KOPT-K1 (cell line): Measurements from ENCODE around the gene UTP14A.

ENCODE experiments used
- H3K27ac ChIP-seq: fragments of 200-600 bp; sonication (generic); 2 replicates; pipeline ENCODE4 v1.5.1; 2016; ENCODE audit warnings: antibody characterized with exemption, mild to moderate bottlenecking, low read depth, low read length; ENCODE audit not compliant: poor library complexity, severe bottlenecking
- H3K36me3 ChIP-seq: fragments of 200-600 bp; sonication (generic); 2 replicates; pipeline ENCODE4 v1.5.1; 2017; ENCODE audit warnings: antibody characterized with exemption, mild to moderate bottlenecking, low read length, moderate library complexity; ENCODE audit not compliant: insufficient read depth
- H3K9me3 ChIP-seq: fragments of 200-600 bp; sonication (generic); 2 replicates; pipeline ENCODE4 v1.5.1; 2017; ENCODE audit warnings: antibody characterized with exemption, low read length, mild to moderate bottlenecking; ENCODE audit not compliant: insufficient read depth, poor library complexity, severe bottlenecking

The UTP14A gene

DNA sequence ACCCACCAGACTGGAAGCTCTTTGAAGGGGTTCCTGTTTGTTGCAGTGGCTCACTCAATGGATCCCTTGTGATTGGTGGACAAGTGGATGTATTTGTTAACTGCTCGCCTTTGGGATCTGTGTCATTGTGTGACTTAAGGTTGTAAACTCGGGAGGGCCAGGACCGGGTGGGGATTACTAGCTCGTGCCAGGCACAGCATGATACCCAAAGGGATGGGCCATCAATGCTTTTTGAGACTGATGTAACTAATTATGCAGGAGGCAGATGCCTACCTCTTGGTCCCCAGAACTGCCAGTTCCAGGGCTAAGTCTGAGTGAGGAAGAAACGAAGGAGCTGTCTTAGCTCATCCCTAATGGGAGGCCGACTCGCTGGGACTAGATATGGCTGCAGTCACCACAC lies 27.7 kb downstream of the UTP14A start:
- no peak overlapping the region for H3K27ac ChIP-seq
- H3K36me3 ChIP-seq = peaks cover 18% of the 10 kb centered on the region; the same call in 1 of the 2 replicates
- no peaks in the 10 kb centered on the region for H3K9me3 ChIP-seq

DNA sequence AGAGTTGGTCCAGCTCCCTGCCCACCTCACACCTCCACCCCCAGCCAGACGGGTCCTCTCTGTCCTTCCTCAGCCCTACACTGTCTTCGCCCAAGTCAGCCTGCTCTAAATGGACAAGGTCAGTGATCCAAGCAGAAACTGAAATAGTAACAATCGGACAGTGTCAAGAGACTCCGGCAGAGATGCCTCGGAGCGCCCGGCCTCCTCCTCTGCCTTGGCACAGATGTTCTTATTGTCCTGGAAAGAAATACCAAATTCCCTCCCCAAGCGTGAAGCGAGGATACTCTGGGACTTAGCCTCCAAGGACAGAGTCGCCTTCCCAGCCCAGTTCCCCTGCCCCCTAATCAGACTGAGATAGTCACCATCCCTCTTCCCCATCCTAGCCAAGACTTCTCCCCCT lies 28.5 kb downstream of the UTP14A start:
- Histone ChIP-seq H3K9me3 (no peaks in the 10 kb centered on the region), H3K36me3 (peaks cover 11% of the 10 kb centered on the region; the same call in 1 of the 2 replicates), H3K27ac (no peak overlapping the region)

DNA sequence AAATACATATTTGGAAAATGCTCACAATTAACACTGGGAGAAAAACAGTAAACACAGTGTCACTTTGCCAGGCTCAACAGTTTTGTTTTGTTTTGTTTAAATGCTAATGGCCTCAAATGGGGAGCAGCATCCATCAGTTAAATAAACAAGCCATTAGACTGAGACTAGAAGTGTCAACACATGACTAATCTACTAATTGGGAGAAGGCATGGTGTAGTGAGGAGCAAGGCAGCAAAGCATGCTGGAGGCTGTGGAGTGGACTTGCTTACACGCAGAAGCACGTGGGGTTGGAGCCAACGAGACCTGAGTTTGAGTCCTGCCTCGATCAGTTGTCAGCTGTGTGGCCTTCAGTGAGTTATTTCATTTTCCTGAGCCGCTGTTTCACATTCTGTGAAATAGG lies 29.0 kb downstream of the UTP14A start:
- H3K27ac ChIP-seq = no peak overlapping the region
- peaks cover 6% of the 10 kb centered on the region; the same call in 1 of the 2 replicates for H3K36me3 ChIP-seq
- no peaks in the 10 kb centered on the region for H3K9me3 ChIP-seq

- no peaks in the 10 kb centered on the region for H3K36me3 ChIP-seq
- H3K9me3 ChIP-seq = no peaks in the 10 kb centered on the region
- H3K27ac ChIP-seq = no peak overlapping the region
Observed at GRCh38 chrX:129938081-129938480, 32.1 kb downstream of the UTP14A start.

DNA sequence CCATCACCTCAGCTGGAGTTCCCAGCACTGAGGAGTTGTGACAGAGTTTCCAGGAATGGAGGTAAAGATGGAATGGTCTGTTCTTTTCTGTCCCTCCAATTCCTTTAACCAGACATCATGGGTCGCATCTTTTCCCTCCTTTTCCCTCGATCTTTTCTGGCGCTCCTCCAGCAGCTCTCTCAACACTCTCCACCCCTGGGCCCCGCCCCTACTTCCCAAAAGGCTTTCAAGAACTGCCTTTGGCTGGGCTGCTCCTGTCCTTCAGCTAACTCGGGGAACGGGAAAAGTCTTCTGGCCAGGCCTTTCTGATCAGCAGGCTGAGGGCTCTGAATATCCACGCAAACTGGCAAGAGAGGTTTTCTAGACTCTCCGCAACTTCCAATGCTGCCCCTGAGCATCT lies 34.0 kb downstream of the UTP14A start:
- no peaks in the 10 kb centered on the region for H3K36me3 ChIP-seq
- no peak overlapping the region for H3K27ac ChIP-seq
- no peaks in the 10 kb centered on the region for H3K9me3 ChIP-seq

- no peak overlapping the region for H3K27ac ChIP-seq
- no peaks in the 10 kb centered on the region for H3K36me3 ChIP-seq
Observed at GRCh38 chrX:129940721-129941120, 34.8 kb downstream of the UTP14A start.

DNA sequence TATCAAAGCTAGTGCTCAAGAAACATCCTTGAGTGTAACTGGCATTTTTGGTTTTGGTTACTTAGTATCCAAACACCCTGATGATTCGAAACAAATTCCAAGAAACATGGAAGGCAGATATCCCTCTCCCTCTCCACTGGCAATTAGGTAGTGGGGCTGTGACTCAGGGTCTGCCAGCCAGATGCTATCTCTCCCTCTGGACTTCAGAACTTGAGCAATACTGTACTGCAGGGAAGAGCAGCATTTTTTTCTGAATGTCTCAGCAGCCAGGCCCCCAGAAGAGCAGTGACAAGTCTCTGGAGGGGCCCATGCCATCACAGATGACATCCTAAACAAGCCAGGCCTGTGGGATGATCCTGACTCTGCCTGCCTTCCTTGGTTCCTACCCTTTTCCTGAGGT lies 39.2 kb downstream of the UTP14A start:
- Histone ChIP-seq H3K27ac (no peak overlapping the region), H3K9me3 (no peaks in the 10 kb centered on the region), H3K36me3 (no peaks in the 10 kb centered on the region)

More at GRCh38 chrX:129940721-129941120, 34.8 kb downstream of the UTP14A start:
- H3K9me3 ChIP-seq = no peaks in the 10 kb centered on the region

GRCh38 chrX:129953334-129953648 lies 47.3 kb downstream of the UTP14A start:
- Histone ChIP-seq H3K27ac (peak overlapping the region; percentile 94), H3K9me3 (no peaks in the 10 kb centered on the region), H3K36me3 (no peaks in the 10 kb centered on the region)

- Histone ChIP-seq H3K9me3 (no peaks in the 10 kb centered on the region), H3K36me3 (no peaks in the 10 kb centered on the region), H3K27ac (peak overlapping the region; percentile 94)
Observed at GRCh38 chrX:129953881-129954280, 47.9 kb downstream of the UTP14A start.

GRCh38 chrX:129954804-129955203 lies 48.8 kb downstream of the UTP14A start:
- Histone ChIP-seq H3K36me3 (no peaks in the 10 kb centered on the region), H3K27ac (no peak overlapping the region), H3K9me3 (no peaks in the 10 kb centered on the region)

- no peak overlapping the region for H3K27ac ChIP-seq
- no peaks in the 10 kb centered on the region for H3K9me3 ChIP-seq
- H3K36me3 ChIP-seq = no peaks in the 10 kb centered on the region
Observed at GRCh38 chrX:129955682-129956081, 49.7 kb downstream of the UTP14A start.

DNA sequence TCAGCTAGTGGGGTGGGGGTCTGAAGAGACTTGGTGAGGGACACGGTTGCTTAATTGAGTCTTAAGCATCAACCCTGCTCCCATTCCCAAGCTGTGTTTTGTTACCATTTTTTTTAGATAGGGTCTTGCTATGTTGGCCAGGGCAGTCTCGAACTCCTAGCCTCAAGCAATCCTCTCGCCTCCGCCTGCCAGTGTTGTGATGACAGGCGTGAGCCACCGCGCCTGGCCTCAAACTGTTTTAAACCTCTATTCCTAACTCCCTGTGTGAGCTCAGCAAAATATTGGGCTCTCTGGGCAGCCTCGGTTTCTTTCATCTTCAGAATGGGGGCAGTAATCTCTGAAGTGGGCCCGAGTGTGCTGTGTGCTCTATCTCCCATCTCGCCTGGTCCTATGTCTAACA lies 50.2 kb downstream of the UTP14A start:
- Histone ChIP-seq H3K9me3 (no peaks in the 10 kb centered on the region), H3K27ac (no peak overlapping the region), H3K36me3 (no peaks in the 10 kb centered on the region)

GRCh38 chrX:129956765-129957164 lies 50.8 kb downstream of the UTP14A start:
- Histone ChIP-seq H3K9me3 (no peaks in the 10 kb centered on the region), H3K36me3 (no peaks in the 10 kb centered on the region), H3K27ac (peak overlapping the region; percentile 9)

DNA sequence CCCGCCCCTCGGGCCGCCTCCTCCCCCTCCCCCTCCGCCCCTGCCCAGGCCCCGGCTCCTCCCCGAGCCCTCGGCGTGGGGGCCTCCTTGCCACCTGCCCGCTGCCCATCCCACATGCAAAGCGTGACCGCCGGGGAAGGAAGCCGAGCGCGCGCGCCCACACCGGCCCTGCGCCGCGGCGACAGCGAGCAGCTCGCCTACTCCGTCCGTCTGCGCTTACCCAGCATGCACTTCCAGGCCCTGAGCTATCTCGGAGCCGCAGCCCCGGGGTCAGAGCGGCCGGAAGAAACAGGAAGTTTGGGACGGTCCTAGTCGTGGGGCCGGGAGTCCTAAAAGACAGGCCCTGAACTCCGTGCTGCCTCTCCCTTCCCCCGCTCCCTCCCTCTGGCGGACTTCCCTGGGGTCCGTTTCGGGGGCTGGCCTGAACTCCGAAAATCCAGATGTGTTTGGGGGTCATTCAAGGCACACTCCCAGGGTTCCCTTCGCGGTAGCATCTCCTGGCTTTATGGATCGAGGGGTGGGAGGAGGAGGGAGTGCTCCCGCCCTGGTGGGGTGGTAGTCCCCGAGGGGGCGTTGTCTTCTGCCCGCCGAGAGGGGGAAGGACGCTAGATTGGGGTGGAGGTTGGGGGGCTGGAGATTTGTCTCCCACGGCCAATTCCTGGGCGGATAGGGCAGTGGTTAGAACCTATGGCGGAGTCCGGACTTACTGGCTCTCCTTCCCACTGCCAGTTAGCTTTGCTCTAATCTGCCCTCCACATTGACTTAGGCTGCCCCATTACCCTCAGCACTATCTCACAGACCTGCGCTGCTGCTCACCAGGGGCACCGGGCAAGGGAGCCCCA lies 51.5 kb downstream of the UTP14A start:
- Histone ChIP-seq H3K27ac (peak overlapping the region; percentile 43), H3K9me3 (no peaks in the 10 kb centered on the region), H3K36me3 (no peaks in the 10 kb centered on the region)

GRCh38 chrX:129958083-129958465 lies 52.1 kb downstream of the UTP14A start:
- H3K27ac ChIP-seq = no peak overlapping the region
- no peaks in the 10 kb centered on the region for H3K36me3 ChIP-seq
- no peaks in the 10 kb centered on the region for H3K9me3 ChIP-seq

- H3K9me3 ChIP-seq = no peaks in the 10 kb centered on the region
- H3K36me3 ChIP-seq = no peaks in the 10 kb centered on the region
- no peak overlapping the region for H3K27ac ChIP-seq
Observed at GRCh38 chrX:129958814-129959492, 53.0 kb downstream of the UTP14A start.
